Neural progenitor cell (in vitro differentiated cells): ENCODE results near the gene LTC4S. TPM values are rescaled to one million over a fixed set of nuclear protein-coding genes. Genes with fewer than 3 reads are reported as not detected.
"Not testable (repeated sequence)": the region's sequence is repeated elsewhere in the genome, so short reads cannot be mapped to it uniquely, and the experiment has no call there.

Experiments used
- DNase-seq: peaks from one replicate; pipeline ENCODE4 v3.0.0-alpha.2; 2016; ENCODE audit warnings: low spot score
- H2AFZ ChIP-seq: fragments of 200-600 bp; sonication (generic); replicated peaks from 2 replicates; pipeline ENCODE4 v1.6.1; 2016; ENCODE audit warnings: antibody characterized with exemption
- H3F3A ChIP-seq: fragments of 200-600 bp; sonication (generic); 2 replicates; pipeline ENCODE4 v1.6.1; 2016; ENCODE audit warnings: antibody characterized with exemption, low read depth
- H3K27ac ChIP-seq: fragments of 200-600 bp; sonication (generic); 2 replicates; pipeline ENCODE4 v1.5.1; 2016; ENCODE audit warnings: mild to moderate bottlenecking
- H3K27me3 ChIP-seq: fragments of 200-600 bp; sonication (generic); 2 replicates; pipeline ENCODE4 v1.6.1; 2016; ENCODE audit warnings: mild to moderate bottlenecking, moderate library complexity
- H3K36me3 ChIP-seq: fragments of 200-600 bp; sonication (generic); 2 replicates; pipeline ENCODE4 v1.5.1; 2016
- H3K4me1 ChIP-seq: fragments of 200-600 bp; sonication (generic); 2 replicates; pipeline ENCODE4 v1.6.1; 2016; ENCODE audit warnings: mixed run types
- H3K4me2 ChIP-seq: fragments of 200-600 bp; sonication (generic); 2 replicates; pipeline ENCODE4 v1.6.1; 2016
- H3K4me3 ChIP-seq: fragments of 200-600 bp; sonication (generic); 2 replicates; pipeline ENCODE4 v1.5.1; 2016
- H3K79me2 ChIP-seq: fragments of 200-600 bp; sonication (generic); 2 replicates; pipeline ENCODE4 v1.6.1; 2016; ENCODE audit warnings: low read depth
- H3K9ac ChIP-seq: fragments of 200-600 bp; sonication (generic); 2 replicates; pipeline ENCODE4 v1.6.1; 2016
- H3K9me3 ChIP-seq: fragments of 200-600 bp; sonication (generic); 2 replicates; pipeline ENCODE4 v1.5.1; 2016; ENCODE audit warnings: low read depth
- H4K20me1 ChIP-seq: fragments of 200-600 bp; sonication (generic); 2 replicates; pipeline ENCODE4 v1.6.1; 2016; ENCODE audit warnings: low read depth
- H3K27ac Mint-ChIP-seq: 3 replicates; pipeline ENCODE4 v1.8.0; 2021; ENCODE audit warnings: mixed read lengths
- H3K27me3 Mint-ChIP-seq: 2 replicates; pipeline ENCODE4 v1.8.0; 2022; ENCODE audit warnings: low read depth, mild to moderate bottlenecking, inconsistent platforms, moderate library complexity, mixed read lengths; ENCODE audit not compliant: insufficient read depth
- H3K36me3 Mint-ChIP-seq: 3 replicates; pipeline ENCODE4 v1.8.0; 2021; ENCODE audit warnings: mixed read lengths
- H3K4me1 Mint-ChIP-seq: 3 replicates; pipeline ENCODE4 v1.8.0; 2021; ENCODE audit warnings: mixed read lengths
- H3K4me3 Mint-ChIP-seq: 3 replicates; pipeline ENCODE4 v1.8.0; 2021; ENCODE audit warnings: mild to moderate bottlenecking, moderate library complexity, mixed read lengths
- H3K9me3 Mint-ChIP-seq: 3 replicates; pipeline ENCODE4 v1.8.0; 2020; ENCODE audit warnings: mixed read lengths
- EZH2 ChIP-seq: fragments of 200-600 bp; sonication (generic); IDR thresholded peaks from 2 replicates; pipeline ENCODE4 v1.6.1; 2017; ENCODE audit warnings: antibody characterized with exemption, mild to moderate bottlenecking, moderate library complexity
- EZH2phosphoT487 ChIP-seq: fragments of 200-600 bp; sonication (generic); IDR thresholded peaks from 2 replicates; pipeline ENCODE4 v1.6.1; 2017; ENCODE audit warnings: antibody characterized with exemption
- total RNA-seq: library from RNA; depleted of rRNA; stranded (reverse); fragments of >200 nt; gene quantifications from 2 replicates; pipeline ENCODE4 v1.2.3, GENCODE V29; 2015; ENCODE audit warnings: low replicate concordance
- TF ChIP-seq, protein P1 (sequence below): fragments of 200-600 bp; sonication (generic); IDR thresholded peaks from 2 replicates; pipeline ENCODE4 v1.5.1; 2017; ENCODE audit warnings: antibody characterized with exemption, mild to moderate bottlenecking

LTC4S gene, protein sequence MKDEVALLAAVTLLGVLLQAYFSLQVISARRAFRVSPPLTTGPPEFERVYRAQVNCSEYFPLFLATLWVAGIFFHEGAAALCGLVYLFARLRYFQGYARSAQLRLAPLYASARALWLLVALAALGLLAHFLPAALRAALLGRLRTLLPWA
- 0.81 TPM in 1 of 2 replicates, not detected in the other for total RNA-seq

DNA sequence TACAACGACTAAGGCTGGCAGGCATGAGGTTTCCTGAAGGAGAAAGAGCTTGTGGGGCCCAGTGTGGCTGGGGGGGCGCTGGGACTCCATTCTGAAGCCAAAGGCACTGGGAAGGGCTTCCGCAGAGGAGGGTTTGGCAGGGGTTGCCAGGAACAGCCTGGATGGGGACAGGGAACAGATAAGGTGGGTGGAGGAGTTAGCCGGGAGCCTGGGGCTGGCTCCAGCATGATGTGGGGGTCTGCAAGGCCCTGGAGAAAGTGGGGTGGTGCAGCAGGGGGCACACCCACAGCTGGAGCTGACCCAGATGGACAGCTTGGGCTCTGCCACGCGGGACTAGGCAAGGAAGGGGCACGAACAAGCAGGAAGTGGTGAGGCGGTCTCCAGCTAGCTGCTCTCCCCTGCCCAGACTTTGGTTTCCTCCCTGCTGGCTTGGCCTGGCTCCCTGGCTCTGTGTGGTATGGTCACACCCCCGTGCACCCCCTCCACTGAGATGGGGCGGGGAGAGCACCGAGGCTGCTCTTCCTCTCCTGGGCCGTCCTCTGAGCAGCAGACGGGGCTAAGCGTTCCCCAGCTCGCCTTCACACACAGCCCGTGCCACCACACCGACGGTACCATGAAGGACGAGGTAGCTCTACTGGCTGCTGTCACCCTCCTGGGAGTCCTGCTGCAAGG lies at the start of gene LTC4S:
Gene LTC4S, plus strand, starts transcription at position 519 of the 672 bp plus-strand sequence. Its CDS starts 95 bp downstream, at position 614.
- TF ChIP-seq EZH2, result no peak
- TF ChIP-seq, protein P1, sequence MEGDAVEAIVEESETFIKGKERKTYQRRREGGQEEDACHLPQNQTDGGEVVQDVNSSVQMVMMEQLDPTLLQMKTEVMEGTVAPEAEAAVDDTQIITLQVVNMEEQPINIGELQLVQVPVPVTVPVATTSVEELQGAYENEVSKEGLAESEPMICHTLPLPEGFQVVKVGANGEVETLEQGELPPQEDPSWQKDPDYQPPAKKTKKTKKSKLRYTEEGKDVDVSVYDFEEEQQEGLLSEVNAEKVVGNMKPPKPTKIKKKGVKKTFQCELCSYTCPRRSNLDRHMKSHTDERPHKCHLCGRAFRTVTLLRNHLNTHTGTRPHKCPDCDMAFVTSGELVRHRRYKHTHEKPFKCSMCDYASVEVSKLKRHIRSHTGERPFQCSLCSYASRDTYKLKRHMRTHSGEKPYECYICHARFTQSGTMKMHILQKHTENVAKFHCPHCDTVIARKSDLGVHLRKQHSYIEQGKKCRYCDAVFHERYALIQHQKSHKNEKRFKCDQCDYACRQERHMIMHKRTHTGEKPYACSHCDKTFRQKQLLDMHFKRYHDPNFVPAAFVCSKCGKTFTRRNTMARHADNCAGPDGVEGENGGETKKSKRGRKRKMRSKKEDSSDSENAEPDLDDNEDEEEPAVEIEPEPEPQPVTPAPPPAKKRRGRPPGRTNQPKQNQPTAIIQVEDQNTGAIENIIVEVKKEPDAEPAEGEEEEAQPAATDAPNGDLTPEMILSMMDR, result no peak
- no peak for TF ChIP-seq EZH2phosphoT487
- Histone ChIP-seq H3F3A (peaks cover 21% of the 10 kb centered on the region), H4K20me1 (peaks cover 13% of the 10 kb centered on the region), H3K27me3 (peaks cover 20% of the 10 kb centered on the region), H3K4me2 (no peak within 1 kb of the TSS), H3K4me1 (no peaks in the 10 kb centered on the region), H3K36me3 (no peaks in the 10 kb centered on the region), H3K9me3 (no peaks in the 10 kb centered on the region), H3K9ac (no peak within 1 kb of the TSS), H3K79me2 (no peaks in the 10 kb centered on the region), H2AFZ (no peak within 1 kb of the TSS), H3K4me3 (no peak within 1 kb of the TSS), H3K27ac (no peak within 1 kb of the TSS)
- no peak for DNase-seq
- Mint-ChIP-seq H3K4me1 (peaks cover 3% of the 10 kb centered on the region), H3K9me3 (peaks cover 2% of the 10 kb centered on the region), H3K27me3 (peaks cover 20% of the 10 kb centered on the region), H3K36me3 (peaks cover 8% of the 10 kb centered on the region), H3K27ac (no peak within 1 kb of the TSS), H3K4me3 (peak within 1 kb of the TSS; percentile 80)

DNA sequence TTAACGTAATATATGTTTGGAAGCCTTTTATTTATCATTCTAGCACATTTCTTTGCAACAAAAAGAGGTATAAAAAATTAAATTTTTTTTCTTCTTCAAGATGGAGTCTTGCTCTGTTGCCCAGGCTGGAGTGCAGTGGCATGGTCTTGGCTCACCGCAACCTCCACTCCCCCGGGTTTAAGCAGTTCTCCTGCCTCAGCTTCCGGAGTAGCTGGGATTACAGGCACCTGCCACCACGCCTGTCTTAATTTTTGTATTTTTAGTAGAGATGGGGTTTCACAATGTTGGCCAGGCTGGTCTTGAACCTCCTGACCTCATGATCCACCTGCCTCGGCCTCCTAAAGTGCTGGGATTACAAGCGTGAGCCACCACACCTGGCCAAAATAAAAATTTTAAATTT lies 49.7 kb upstream of the LTC4S start:
- not testable (repeated sequence) for H3K27ac ChIP-seq, H3K4me3 Mint-ChIP-seq, DNase-seq, H3K4me2 ChIP-seq, H3K27ac Mint-ChIP-seq, H3K27me3 Mint-ChIP-seq, H3K27me3 ChIP-seq, H3F3A ChIP-seq, H3K9me3 ChIP-seq, H3K4me3 ChIP-seq, H3K4me1 ChIP-seq, H3K9ac ChIP-seq, H3K4me1 Mint-ChIP-seq, H3K36me3 ChIP-seq, H2AFZ ChIP-seq
- peaks cover 100% of the 10 kb centered on the region for H3K79me2 ChIP-seq
- peaks cover 23% of the 10 kb centered on the region for H3K9me3 Mint-ChIP-seq
- peaks cover 50% of the 10 kb centered on the region for H4K20me1 ChIP-seq
- peaks cover 37% of the 10 kb centered on the region for H3K36me3 Mint-ChIP-seq

DNA sequence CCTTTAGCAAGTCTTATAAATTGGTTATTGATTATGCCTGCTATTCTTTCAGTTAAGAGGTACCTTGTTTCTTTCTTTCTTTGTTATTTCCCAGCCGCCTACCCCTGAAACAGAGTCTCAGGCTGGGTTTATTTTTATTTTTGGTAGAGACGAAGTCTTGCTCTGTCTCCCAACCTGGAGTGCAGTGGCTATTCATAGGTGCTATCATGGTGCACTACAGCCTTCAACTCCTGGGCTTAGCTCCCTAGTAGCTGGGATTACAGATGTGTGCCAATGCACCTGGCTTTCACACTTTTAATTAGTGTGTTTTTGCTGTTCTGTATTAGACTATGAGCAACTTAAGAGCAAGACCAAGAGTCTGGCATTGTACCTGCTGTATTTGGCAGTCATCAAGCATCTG lies 46.9 kb upstream of the LTC4S start:
- Histone ChIP-seq H3F3A (no peaks in the 10 kb centered on the region), H4K20me1 (peaks cover 56% of the 10 kb centered on the region), H3K27me3 (no peaks in the 10 kb centered on the region), H3K4me1 (no peaks in the 10 kb centered on the region), H3K4me2 (no peak overlapping the region), H3K79me2 (peaks cover 100% of the 10 kb centered on the region), H3K9ac (no peak overlapping the region), H2AFZ (no peak overlapping the region), H3K27ac (no peak overlapping the region), H3K4me3 (no peak overlapping the region), H3K9me3 (no peaks in the 10 kb centered on the region), H3K36me3 (no peaks in the 10 kb centered on the region)
- TF ChIP-seq EZH2, result no peak
- peaks cover 10% of the 10 kb centered on the region for H3K9me3 Mint-ChIP-seq
- H3K4me3 Mint-ChIP-seq, result no peak overlapping the region
- H3K27me3 Mint-ChIP-seq, result peaks cover 3% of the 10 kb centered on the region
- DNase-seq, result no peak
- no peak overlapping the region for H3K27ac Mint-ChIP-seq
- peaks cover 33% of the 10 kb centered on the region for H3K36me3 Mint-ChIP-seq
- no peaks in the 10 kb centered on the region for H3K4me1 Mint-ChIP-seq

DNA sequence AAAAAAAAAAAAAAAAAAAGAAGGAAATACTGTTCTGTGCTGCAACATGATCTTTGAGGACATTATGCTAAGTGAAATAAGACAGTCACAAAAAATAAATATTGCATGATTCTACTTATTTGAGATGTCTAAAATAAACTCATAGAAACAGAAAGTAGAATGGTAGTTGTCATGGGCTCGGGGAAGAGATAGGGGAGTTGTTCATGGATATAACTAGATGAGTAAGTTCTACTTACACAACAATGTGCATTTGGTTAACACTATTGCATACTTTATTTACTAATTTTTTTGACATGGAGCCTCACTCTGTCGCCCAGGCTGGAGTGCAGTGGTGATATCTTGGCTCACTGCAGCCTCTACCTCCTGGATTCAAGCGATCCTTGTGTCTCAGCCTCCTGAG lies 46.0 kb upstream of the LTC4S start:
- no peaks in the 10 kb centered on the region for H3F3A ChIP-seq
- Mint-ChIP-seq H3K27ac (no peak overlapping the region), H3K27me3 (peaks cover 3% of the 10 kb centered on the region), H3K36me3 (peaks cover 30% of the 10 kb centered on the region), H3K4me3 (no peak overlapping the region), H3K9me3 (peaks cover 8% of the 10 kb centered on the region), H3K4me1 (no peaks in the 10 kb centered on the region)
- H4K20me1 ChIP-seq, result peaks cover 56% of the 10 kb centered on the region
- H3K27me3 ChIP-seq, result no peaks in the 10 kb centered on the region
- no peaks in the 10 kb centered on the region for H3K36me3 ChIP-seq
- no peak overlapping the region for H3K4me2 ChIP-seq
- H2AFZ ChIP-seq, result no peak overlapping the region
- H3K9ac ChIP-seq, result no peak overlapping the region
- H3K4me3 ChIP-seq, result no peak overlapping the region
- no peaks in the 10 kb centered on the region for H3K9me3 ChIP-seq
- H3K79me2 ChIP-seq, result peaks cover 100% of the 10 kb centered on the region
- DNase-seq, result no peak
- TF ChIP-seq EZH2 (no peak), EZH2phosphoT487 (no peak)
- TF ChIP-seq, protein P1, result no peak
- no peaks in the 10 kb centered on the region for H3K4me1 ChIP-seq
- no peak overlapping the region for H3K27ac ChIP-seq
